Mesenchymal stem cell (in vitro differentiated cells and primary cell): ENCODE measurements around the gene FGFRL1.
"Not testable (repeated sequence)": the region's sequence is repeated elsewhere in the genome, so short reads cannot be mapped to it uniquely, and the experiment has no call there.

Experiments used
- DNase-seq: peaks from one replicate; pipeline ENCODE4 v3.0.0-alpha.2; 2013
- H2AFZ ChIP-seq: one replicate; pipeline ENCODE4 v1.6.1; 2013; ENCODE audit warnings: low read depth, mild to moderate bottlenecking, control low read depth, inconsistent platforms, low read length, moderate library complexity
- H2AK5ac ChIP-seq: 2 replicates; pipeline ENCODE4 v1.6.1; 2013; ENCODE audit warnings: low read length, moderate library complexity, mild to moderate bottlenecking, inconsistent platforms; ENCODE audit not compliant: severe bottlenecking
- H2BK120ac ChIP-seq: one replicate; pipeline ENCODE4 v1.6.1; 2013; ENCODE audit warnings: low read depth, mild to moderate bottlenecking, inconsistent platforms, low read length, moderate library complexity
- H2BK12ac ChIP-seq, 2 experiments: one replicate each; pipeline ENCODE4 v1.6.1; 2013; ENCODE audit warnings: inconsistent platforms in 2 of 2, low read length in 2 of 2, mild to moderate bottlenecking in 2 of 2, moderate library complexity in 2 of 2, control low read depth in 1 of 2
- H2BK15ac ChIP-seq: one replicate; pipeline ENCODE4 v1.6.1; 2013; ENCODE audit warnings: mild to moderate bottlenecking, low read depth, inconsistent platforms; ENCODE audit not compliant: poor library complexity, severe bottlenecking
- H2BK5ac ChIP-seq: 2 replicates; pipeline ENCODE4 v1.6.1; 2013; ENCODE audit warnings: low read depth, mild to moderate bottlenecking, low read length, control low read depth, inconsistent platforms; ENCODE audit not compliant: poor library complexity, severe bottlenecking
- H3K14ac ChIP-seq, 2 experiments: one replicate each; pipeline ENCODE4 v1.6.1; 2013; ENCODE audit warnings: inconsistent platforms in 2 of 2, low read length in 2 of 2, control low read depth in 1 of 2, mild to moderate bottlenecking in 1 of 2, moderate library complexity in 1 of 2
- H3K18ac ChIP-seq, 2 experiments: one replicate each; pipeline ENCODE4 v1.6.1; 2013; ENCODE audit warnings: inconsistent platforms in 2 of 2, low read length in 2 of 2, control low read depth in 1 of 2, low read depth in 1 of 2, mild to moderate bottlenecking in 1 of 2
- H3K23ac ChIP-seq, 2 experiments: one replicate each; pipeline ENCODE4 v1.6.1; 2013; ENCODE audit warnings: inconsistent platforms in 2 of 2, low read length in 2 of 2, mild to moderate bottlenecking in 2 of 2, moderate library complexity in 2 of 2, control low read depth in 1 of 2
- H3K27ac ChIP-seq: 2 replicates; pipeline ENCODE4 v1.5.1; 2013; ENCODE audit warnings: mild to moderate bottlenecking, moderate library complexity, low read length, control low read depth, inconsistent platforms; ENCODE audit not compliant: poor library complexity, severe bottlenecking
- H3K27me3 ChIP-seq, 2 experiments: 2 replicates each; pipeline versions ENCODE4 v1.6.1 to v1.7.0; 2013; ENCODE audit warnings: low read length in 2 of 2, mild to moderate bottlenecking in 2 of 2, moderate library complexity in 2 of 2, control low read depth in 1 of 2, inconsistent platforms in 1 of 2; ENCODE audit not compliant: control insufficient read depth in 1 of 2, insufficient read depth in 1 of 2
- H3K36me3 ChIP-seq, 2 experiments: 2 replicates each; pipeline versions ENCODE4 v1.6.1 to v1.7.0; 2013; ENCODE audit warnings: low read length in 2 of 2, control low read depth in 1 of 2, inconsistent platforms in 1 of 2, low read depth in 1 of 2, mild to moderate bottlenecking in 1 of 2; ENCODE audit not compliant: insufficient read depth in 2 of 2, control insufficient read depth in 1 of 2
- H3K4ac ChIP-seq, 2 experiments: one replicate each; pipeline ENCODE4 v1.6.1; 2013; ENCODE audit warnings: inconsistent platforms in 2 of 2, low read length in 2 of 2, mild to moderate bottlenecking in 2 of 2, moderate library complexity in 2 of 2, control low read depth in 1 of 2, low read depth in 1 of 2
- H3K4me1 ChIP-seq: 2 replicates; pipeline ENCODE4 v1.6.1; 2013; ENCODE audit warnings: low read depth, low read length, control low read depth; ENCODE audit not compliant: control insufficient read depth, insufficient read depth
- H3K4me2 ChIP-seq: 2 replicates; pipeline ENCODE4 v1.6.1; 2013; ENCODE audit warnings: low read length, mild to moderate bottlenecking, inconsistent platforms; ENCODE audit not compliant: poor library complexity, severe bottlenecking
- H3K4me3 ChIP-seq, 2 experiments: 2 replicates each; pipeline versions ENCODE4 v1.5.1 to v1.7.0; 2013; ENCODE audit warnings: low read length in 2 of 2, mild to moderate bottlenecking in 2 of 2, control low read depth in 1 of 2, low read depth in 1 of 2; ENCODE audit not compliant: insufficient read depth in 1 of 2
- H3K79me1 ChIP-seq: replicated peaks from 2 replicates; pipeline ENCODE4 v1.6.1; 2013; ENCODE audit warnings: mild to moderate bottlenecking, control low read depth, low read length, inconsistent platforms; ENCODE audit not compliant: poor library complexity, severe bottlenecking
- H3K9ac ChIP-seq: 2 replicates; pipeline ENCODE4 v1.7.0; 2013; ENCODE audit warnings: mild to moderate bottlenecking, low read length, moderate library complexity
- H3K9me3 ChIP-seq: 2 replicates; pipeline ENCODE4 v1.7.0; 2013; ENCODE audit warnings: mild to moderate bottlenecking, low read length; ENCODE audit not compliant: control insufficient read depth
- H4K8ac ChIP-seq: one replicate; pipeline ENCODE4 v1.6.1; 2013; ENCODE audit warnings: inconsistent platforms, mild to moderate bottlenecking, low read length, moderate library complexity
- H4K91ac ChIP-seq: one replicate; pipeline ENCODE4 v1.6.1; 2013; ENCODE audit warnings: mild to moderate bottlenecking, low read length, inconsistent platforms
- WGBS: methylation state at CpG from one replicate; pipeline ENCODE4 v1.1.7; 2013; ENCODE audit warnings: mixed read lengths; 5-methylcytosine and 5-hydroxymethylcytosine counted together

Gene FGFRL1

GRCh38 chr4:1053080-1053661 lies 41.7 kb downstream of the FGFRL1 start:
- H2BK15ac ChIP-seq = no peak overlapping the region
- H2AK5ac ChIP-seq = no peak overlapping the region
- peaks cover 16% of the 10 kb centered on the region for H3K4me1 ChIP-seq
- H3K23ac ChIP-seq = no peak overlapping the region
- 76% methylated on average over 24 of the region's 24 CpGs for WGBS
- no peak for DNase-seq
- no peak overlapping the region for H3K18ac ChIP-seq
- no peak overlapping the region for H4K8ac ChIP-seq
- H2BK5ac ChIP-seq = no peak overlapping the region
- H4K91ac ChIP-seq = no peak overlapping the region
- no peak overlapping the region for H3K4me2 ChIP-seq
- peak overlapping the region in 1 of 2 experiments; percentile 59 for H3K4me3 ChIP-seq
- no peak overlapping the region for H3K14ac ChIP-seq
- no peak overlapping the region for H3K9ac ChIP-seq
- H3K79me1 ChIP-seq = no peaks in the 10 kb centered on the region
- H2AFZ ChIP-seq = no peak overlapping the region
- H3K27me3 ChIP-seq = peaks cover 14 to 26% of the 10 kb centered on the region in 2 experiments
- no peak overlapping the region for H2BK12ac ChIP-seq
- no peak overlapping the region for H3K27ac ChIP-seq
- no peaks in the 10 kb centered on the region for H3K36me3 ChIP-seq
- no peak overlapping the region for H3K4ac ChIP-seq
- H3K9me3 ChIP-seq = no peaks in the 10 kb centered on the region
- H2BK120ac ChIP-seq = no peak overlapping the region

DNA sequence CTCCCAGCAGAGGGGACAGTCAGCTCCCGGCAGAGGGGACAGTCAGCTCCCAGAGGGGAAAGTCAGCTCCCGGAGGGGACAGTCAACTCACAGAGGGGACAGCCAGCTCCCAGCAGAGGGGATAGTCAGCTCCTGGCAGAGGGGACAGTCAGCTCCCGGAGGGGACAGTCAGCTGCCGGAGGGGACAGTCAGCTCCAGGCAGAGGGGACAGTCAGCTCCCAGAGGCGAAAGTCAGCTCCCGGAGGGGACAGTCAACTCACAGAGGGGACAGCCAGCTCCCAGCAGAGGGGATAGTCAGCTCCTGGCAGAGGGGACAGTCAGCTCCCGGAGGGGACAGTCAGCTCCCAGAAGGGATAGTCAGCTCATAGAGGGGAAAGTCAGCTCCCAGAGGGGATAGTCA lies 42.5 kb downstream of the FGFRL1 start:
- H3K4me3 ChIP-seq, H2BK5ac ChIP-seq, H2AK5ac ChIP-seq, H3K4me2 ChIP-seq, H3K9me3 ChIP-seq, H4K91ac ChIP-seq, H4K8ac ChIP-seq, H3K27ac ChIP-seq, DNase-seq, H2BK120ac ChIP-seq, H3K4ac ChIP-seq, H2BK15ac ChIP-seq, H3K9ac ChIP-seq, H3K18ac ChIP-seq, H3K23ac ChIP-seq, H2BK12ac ChIP-seq, H3K36me3 ChIP-seq, H3K79me1 ChIP-seq, H2AFZ ChIP-seq, H3K14ac ChIP-seq: not testable (repeated sequence)
- peaks cover 18% of the 10 kb centered on the region for H3K4me1 ChIP-seq
- H3K27me3 ChIP-seq = peaks cover 21 to 32% of the 10 kb centered on the region in 2 experiments
- 91% methylated on average over 5 of the region's 7 CpGs for WGBS

DNA sequence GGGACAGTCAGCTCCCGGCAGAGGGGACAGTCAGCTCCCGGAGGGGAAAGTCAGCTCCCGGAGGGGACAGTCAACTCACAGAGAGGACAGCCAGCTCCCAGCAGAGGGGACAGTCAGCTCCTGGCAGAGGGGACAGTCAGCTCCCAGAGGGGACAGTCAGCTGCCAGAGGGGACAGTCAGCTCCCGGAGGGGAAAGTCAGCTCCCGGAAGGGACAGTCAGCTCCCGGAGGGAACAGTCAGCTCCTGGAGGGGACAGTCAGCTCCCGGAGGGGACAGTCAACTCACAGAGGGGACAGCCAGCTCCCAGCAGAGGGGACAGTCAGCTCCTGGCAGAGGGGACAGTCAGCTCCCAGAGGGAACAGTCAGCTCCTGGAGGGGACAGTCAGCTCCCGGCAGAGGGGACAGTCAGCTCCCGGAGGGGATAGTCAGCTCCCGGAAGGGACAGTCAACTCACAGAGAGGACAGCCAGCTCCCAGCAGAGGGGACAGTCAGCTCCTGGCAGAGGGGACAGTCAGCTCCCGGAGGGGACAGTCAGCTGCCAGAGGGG lies 43.3 kb downstream of the FGFRL1 start:
- not testable (repeated sequence) for H2BK15ac ChIP-seq, H3K9ac ChIP-seq, H3K23ac ChIP-seq, H3K14ac ChIP-seq, H3K4me2 ChIP-seq, H2AK5ac ChIP-seq, H2BK120ac ChIP-seq, DNase-seq, H3K4me3 ChIP-seq, H2BK5ac ChIP-seq, H3K18ac ChIP-seq, H3K79me1 ChIP-seq, H3K4ac ChIP-seq, H2BK12ac ChIP-seq, H3K9me3 ChIP-seq, H4K91ac ChIP-seq, H3K27ac ChIP-seq, H3K36me3 ChIP-seq, H2AFZ ChIP-seq, H4K8ac ChIP-seq
- peaks cover 15% of the 10 kb centered on the region for H3K4me1 ChIP-seq
- WGBS = 81% methylated on average over 8 of the region's 11 CpGs
- H3K27me3 ChIP-seq = peaks cover 28 to 37% of the 10 kb centered on the region in 2 experiments

DNA sequence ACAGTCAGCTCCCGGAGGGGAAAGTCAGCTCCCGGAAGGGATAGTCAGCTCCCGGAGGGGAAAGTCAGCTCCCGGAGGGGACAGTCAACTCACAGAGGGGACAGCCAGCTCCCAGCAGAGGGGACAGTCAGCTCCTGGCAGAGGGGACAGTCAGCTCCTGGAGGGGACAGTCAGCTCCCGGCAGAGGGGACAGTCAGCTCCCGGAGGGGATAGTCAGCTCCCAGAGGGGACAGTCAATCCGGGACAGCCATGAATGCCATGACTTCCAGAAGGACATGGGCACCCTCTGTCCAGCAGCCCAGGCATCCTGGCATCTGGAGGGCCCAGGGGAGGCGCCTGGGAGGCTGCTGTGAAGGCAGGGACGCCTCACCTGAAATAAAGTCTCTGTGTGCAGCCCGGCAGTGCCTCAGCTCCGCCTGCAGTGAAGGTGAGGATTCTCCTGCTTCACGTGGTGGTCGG lies 43.8 kb downstream of the FGFRL1 start:
- H3K4me2 ChIP-seq, H4K91ac ChIP-seq, H2BK5ac ChIP-seq, H2BK15ac ChIP-seq, H3K9me3 ChIP-seq, H3K36me3 ChIP-seq, H2AK5ac ChIP-seq, DNase-seq, H2AFZ ChIP-seq, H3K14ac ChIP-seq, H4K8ac ChIP-seq, H3K18ac ChIP-seq, H2BK120ac ChIP-seq, H3K79me1 ChIP-seq, H2BK12ac ChIP-seq, H3K23ac ChIP-seq, H3K27ac ChIP-seq: not testable (repeated sequence)
- Histone ChIP-seq H3K4ac (peak overlapping the region in 1 of 2 experiments; percentile 31), H3K4me3 (peak overlapping the region in 1 of 2 experiments; percentile 28), H3K9ac (peak overlapping the region; percentile 15), H3K4me1 (peaks cover 15% of the 10 kb centered on the region), H3K27me3 (peaks cover 31 to 37% of the 10 kb centered on the region in 2 experiments)
- WGBS = 64% methylated on average over 13 of the region's 13 CpGs
